ENCODE measurements around the gene GART.

- TF ChIP-seq GATA3 (IDR thresholded peaks at IDR 0.05; ENCODE audit: low read depth, low read length) (no peak), GATA2 (IDR thresholded peaks at IDR 0.05; ENCODE audit: low read depth, low read length) (no peak)
These were observed 17.0 kb upstream of the GART start for GRCh38 chr21:33558777-33559421.

Data from SH-SY5Y (cell line).